T-helper 1 cell (primary cell): ENCODE data around the gene GJA9.
"Not testable (repeated sequence)": the region's sequence is repeated elsewhere in the genome, so short reads cannot be mapped to it uniquely, and the experiment has no call there.

ENCODE experiments used
- DNase-seq, 5 donors: peaks; one replicate each; pipeline ENCODE4 v3.0.0-alpha.2; 2012 to 2020
- total RNA-seq, 4 donors: gene quantifications; one replicate each; lab custom pipeline; 2026; lab: John Stamatoyannopoulos, UW

GJA9 gene
- total RNA-seq, result 0 reads per million in 4 donors

GRCh38 chr1:38881487-38881886, at the start of gene GJA9:
GJA9 (minus strand) TSS chr1:38881587; CDS start chr1:38876098, 5,489 bp downstream.
- DNase-seq, result no peak

DNA sequence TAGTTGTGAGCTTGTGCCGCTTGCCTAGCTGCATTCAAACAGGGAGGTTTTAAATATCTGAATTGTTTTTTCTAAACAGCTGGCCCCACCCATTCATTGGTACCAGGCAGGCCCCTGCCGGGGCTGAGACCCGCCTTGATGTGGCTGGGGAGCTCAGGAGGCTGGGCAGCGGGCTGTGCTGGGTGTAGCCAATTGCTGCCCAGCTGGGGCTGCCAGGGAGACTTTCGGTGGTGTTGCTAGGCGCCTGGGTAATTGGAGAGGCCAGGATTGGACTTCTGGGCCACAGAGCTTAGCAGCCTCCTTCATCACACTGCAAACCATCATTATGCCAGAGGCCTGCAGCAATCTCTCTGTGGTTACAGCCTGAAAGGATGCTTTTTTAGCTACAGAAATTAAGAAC, 48.1 kb upstream of the GJA9 start:
- DNase-seq, result no peak

DNA sequence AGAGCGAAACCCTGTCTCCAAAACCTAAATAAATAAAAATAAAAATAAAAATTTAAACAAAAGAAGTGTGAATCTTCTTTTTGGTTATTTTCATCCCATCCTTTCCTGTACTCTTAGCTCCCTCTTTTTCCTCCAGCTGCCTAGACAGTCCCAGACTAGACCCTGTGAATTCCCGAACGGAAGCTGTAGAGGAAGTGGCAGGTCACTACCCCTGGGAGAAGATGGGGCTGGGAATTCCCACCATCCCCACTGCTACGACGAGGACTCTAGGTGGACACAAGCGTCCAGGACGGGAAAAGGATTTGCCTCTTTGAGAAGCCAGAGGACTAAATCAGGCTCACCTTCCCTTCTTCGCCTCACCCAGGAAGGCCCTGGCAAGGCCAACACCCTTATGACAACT, 47.7 kb upstream of the GJA9 start:
- no peak for DNase-seq

GRCh38 chr1:38926091-38926490, 44.7 kb upstream of the GJA9 start:
- no peak for DNase-seq

DNA sequence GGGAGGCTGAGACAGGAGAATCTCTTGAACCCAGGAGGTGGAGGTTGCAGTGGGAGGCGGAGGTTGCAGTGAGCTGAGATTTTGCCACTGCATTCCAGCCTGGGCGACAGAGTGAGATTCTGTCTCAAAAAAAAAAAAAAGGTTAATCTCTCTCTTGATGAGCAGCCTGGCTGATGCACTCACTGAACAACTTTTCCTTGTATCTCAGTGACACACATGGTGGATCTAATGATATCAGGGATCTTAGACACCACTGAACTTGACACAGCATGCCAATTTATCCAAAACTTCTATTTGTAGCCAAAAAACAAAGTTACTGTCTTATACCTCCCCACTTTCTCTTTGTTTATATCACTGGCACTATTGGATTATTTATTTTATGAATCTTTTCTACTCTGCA, 44.0 kb upstream of the GJA9 start:
- DNase-seq, result no peak

DNA sequence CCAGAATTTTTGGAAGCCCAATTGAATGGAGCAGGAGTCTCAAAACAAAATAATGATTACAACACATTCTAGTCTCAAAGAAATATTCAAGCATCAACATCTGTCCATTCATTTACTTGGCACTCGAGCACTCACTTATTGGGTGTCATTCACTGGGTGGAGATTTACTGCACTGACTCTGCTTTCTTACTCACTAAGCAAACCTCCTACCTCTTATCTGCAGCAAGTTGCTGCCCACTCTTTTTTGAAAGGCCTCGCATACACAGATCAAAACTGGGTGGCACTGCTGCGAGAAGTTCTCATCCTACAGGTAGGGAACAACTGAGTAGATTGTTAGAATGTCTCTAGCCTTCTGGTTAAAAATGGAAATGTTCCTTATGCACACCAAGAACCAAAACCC, 42.2 kb upstream of the GJA9 start:
- no peak for DNase-seq

GRCh38 chr1:38919130-38919529, 37.7 kb upstream of the GJA9 start:
- DNase-seq, result no peak

- DNase-seq, result no peak
Observed at GRCh38 chr1:38918568-38918967, 37.2 kb upstream of the GJA9 start.

- DNase-seq, result no peak
Observed at GRCh38 chr1:38917772-38918171, 36.4 kb upstream of the GJA9 start.

DNA sequence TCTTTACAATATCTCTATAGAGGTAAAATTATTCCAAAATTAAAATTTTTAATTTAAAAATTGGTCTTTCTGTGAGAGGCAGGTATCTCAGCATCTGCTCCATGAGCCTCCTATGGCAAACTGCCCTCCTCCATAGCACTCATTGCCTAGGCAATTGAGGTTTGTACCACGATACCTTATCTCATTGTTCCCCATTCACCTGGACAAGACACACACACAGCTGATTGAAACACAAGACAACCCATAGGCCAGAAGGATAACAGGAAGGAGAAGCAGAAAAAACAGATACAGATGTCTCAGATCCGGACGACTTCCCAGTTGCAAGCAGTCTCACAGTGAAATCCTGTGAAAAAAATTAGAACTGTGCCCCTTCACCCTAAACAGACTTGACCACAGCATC, 36.0 kb upstream of the GJA9 start:
- no peak for DNase-seq

GRCh38 chr1:38915352-38915948, 34.1 kb upstream of the GJA9 start:
- DNase-seq, result no peak

DNA sequence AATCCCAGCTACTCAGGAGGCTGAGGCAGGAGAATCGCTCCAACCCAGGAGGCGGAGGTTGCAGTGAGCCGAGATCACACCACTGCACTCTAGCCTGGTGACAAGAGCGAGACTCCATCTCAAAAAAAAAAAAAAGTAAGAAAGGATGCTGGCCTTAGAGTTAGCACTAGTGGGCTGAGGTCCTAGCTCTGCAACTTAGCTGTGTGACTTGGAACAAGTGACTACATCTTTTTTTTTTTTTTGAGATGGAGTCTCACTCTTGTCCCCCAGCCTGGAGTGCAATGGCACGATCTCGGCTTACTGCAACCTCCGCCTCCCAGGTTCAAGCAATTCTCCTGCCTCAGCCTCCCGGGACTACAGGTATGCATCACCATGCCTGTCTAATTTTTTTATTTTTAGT, 33.5 kb upstream of the GJA9 start:
- not testable (repeated sequence) for DNase-seq

GRCh38 chr1:38908821-38909220, 27.4 kb upstream of the GJA9 start:
- DNase-seq, result no peak

GRCh38 chr1:38905985-38906384, 24.6 kb upstream of the GJA9 start:
- DNase-seq, result no peak

DNA sequence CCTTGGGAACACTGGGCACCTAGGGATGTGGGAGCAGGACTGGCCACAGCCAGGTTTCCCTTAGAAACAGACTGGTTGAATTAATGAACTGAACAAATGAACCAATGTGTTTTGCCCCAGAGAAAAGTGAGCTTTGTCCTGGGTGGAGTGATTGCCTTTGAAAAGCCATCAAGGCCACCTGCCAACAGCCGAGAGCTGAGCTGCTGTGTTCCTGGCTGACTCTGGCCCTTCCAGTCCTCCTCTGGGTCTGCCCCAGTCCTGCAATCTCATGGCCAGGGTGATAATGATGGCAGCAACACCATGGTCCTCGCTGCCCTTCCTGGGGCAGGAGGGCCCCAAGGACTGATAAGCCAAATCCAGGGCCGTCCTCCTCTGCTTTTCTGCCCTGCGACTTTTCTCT, 18.2 kb upstream of the GJA9 start:
- no peak for DNase-seq

DNA sequence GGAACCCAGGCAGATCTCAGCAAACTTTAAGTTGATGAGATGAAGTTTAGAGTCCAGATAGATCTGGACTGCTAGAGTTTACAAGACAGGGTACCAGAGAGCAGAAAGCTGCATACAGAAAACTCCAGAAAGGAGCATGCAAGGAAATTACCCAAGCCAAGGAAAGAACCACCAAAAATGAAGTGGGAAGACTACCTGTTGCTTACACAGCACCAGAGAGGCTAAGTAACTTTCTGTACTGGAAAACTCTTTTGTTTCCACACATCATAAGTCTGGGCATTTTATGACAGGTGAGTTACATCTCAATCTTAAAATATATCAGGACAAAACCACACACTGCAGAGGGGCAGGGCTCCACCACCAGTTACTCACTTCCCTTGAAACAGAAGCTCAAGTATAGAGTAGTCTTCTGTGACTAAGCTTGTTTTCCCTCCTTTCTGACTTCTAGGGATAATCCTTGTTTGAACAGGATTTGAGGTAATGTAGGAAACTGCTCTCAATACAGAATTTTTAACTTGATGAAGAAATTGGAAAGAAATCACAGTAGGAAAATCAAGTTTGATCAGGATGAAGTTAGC, 17.4 kb upstream of the GJA9 start:
- DNase-seq, result no peak

DNA sequence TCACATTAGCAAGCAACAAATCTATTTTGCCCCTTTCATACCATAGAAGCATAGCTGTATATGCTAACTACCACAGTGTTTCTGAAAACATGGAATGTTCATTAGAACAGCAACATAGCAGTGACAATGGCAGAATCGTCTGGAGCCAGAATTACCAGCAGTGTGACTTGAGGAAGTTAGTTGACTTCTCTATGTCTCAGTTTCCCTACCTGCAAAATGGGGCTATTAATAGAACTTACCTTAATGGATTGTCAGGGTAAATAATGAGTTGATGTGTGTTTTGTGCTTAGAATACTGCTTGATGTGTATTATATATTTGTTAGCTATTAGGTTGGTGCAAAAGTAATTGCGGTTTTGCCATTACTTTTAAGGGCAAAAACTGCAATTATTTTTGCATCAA, 14.8 kb upstream of the GJA9 start:
- no peak for DNase-seq

DNA sequence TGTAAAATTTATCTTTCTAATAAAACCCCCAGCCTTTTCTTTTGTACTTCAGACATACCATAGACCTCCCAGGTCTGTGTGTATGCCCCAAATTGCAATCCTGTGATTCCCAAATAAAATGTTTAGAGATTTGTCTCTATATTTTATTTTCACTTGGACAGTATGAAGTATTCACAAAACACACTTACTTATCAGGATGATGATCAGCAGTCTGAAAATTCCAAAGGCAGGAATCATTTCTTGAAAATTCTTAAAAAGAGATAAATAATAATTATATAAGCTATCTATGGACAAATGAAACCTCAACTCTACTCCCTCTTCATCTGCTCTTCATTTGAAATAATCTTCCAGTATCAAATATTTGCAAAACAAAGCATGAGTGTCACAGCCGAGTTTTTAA, 11.6 kb upstream of the GJA9 start:
- no peak for DNase-seq

GRCh38 chr1:38891753-38892152, 10.4 kb upstream of the GJA9 start:
- no peak for DNase-seq

DNA sequence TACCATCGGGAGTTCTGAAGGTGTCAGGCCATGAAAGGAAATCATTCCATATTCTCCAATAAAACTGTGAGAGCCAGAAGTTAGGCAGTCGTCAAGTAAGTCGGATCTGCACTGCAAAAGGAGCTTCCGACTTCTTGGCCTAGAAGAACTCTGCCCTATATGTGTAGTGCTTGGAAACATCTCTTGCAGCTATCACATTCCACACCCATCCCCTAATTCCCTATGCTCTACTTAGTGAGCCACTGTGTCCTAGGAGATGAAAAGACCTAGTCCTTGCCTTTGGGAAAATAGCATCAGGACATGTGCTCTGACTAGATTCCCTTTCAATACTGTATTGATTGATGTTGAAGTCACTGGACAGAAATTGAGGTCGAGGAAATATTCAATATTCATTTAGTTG, 8.2 kb upstream of the GJA9 start:
- DNase-seq, result no peak

DNA sequence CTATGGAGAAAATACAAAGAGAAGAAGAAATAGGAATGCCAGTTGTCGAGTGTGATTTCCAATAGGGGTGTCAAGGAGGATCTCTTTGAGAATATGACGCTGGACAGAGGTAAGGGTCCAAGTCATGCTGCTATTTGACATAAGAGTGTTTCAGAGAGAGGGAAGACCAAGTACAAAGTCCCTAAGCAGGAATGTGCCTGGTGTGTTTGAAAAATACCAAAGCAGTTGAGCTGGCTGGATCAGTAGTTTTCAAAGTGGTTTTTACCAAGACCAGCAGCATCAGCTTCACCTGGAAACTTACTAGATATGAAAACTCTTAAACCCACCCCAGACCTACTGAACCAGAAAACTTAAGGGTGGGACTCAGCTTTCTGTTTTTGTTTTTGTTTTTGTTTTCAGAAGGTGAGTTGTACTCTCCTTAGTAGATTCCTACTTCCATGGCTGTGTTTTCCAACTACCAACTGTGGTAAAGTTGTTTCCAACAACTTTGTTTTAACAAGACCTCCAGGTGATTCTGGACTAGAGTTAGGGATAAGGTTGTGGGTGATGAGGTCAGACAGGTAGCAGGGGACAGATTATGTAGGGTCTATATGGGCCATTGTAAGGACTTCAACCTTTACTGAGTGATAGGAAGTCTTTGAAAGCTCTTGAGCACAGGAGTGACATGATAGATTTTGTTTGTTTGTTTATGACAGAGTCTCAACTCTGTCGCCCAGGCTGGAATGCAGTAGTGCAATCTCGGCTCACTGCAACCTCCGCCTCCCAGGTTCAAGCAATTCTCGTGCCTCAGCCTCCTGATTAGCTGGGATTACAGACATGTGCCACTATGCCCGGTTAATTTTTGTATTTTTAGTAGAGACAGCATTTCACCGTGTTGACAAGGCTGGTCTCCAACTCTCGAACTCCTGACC, 7.3 kb upstream of the GJA9 start:
- no peak for DNase-seq

- no peak for DNase-seq
Observed at GRCh38 chr1:38885092-38885491, 3.7 kb upstream of the GJA9 start.

GRCh38 chr1:38875811-38876210, 5.6 kb downstream of the GJA9 start:
- DNase-seq, result no peak
